Stimulated activated CD8-positive, alpha-beta memory T cell treated with anti-CD3 and anti-CD28 coated beads, Interleukin-4, amount 100 ng/mL, for 48 hours (primary cell): ENCODE results near the gene MTX1.
"Not testable (repeated sequence)": the region's sequence is repeated elsewhere in the genome, so short reads cannot be mapped to it uniquely, and the experiment has no call there.

ENCODE experiments used
- DNase-seq: peaks from one replicate; pipeline ENCODE4 v3.0.0-alpha.2; 2020

The MTX1 gene

DNA sequence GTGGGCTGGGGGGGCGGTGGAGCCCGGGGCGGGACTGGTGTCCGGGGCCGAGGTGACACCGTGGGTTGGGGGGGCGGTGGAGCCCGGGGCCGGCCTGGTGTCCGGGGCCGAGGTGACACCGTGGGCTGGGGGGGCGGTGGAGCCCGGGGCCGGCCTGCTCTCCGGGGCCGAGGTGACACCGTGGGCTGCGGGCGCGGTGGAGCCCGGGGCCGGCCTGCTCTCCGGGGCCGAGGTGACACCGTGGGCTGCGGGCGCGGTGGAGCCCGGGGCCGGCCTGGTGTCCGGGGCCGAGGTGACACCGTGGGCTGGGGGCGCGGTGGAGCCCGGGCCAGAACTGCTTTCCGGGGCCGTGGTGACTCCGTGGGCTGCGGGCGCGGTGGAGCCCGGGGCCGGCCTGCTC is 18.6 kb upstream of the MTX1 start:
- not testable (repeated sequence) for DNase-seq

DNA sequence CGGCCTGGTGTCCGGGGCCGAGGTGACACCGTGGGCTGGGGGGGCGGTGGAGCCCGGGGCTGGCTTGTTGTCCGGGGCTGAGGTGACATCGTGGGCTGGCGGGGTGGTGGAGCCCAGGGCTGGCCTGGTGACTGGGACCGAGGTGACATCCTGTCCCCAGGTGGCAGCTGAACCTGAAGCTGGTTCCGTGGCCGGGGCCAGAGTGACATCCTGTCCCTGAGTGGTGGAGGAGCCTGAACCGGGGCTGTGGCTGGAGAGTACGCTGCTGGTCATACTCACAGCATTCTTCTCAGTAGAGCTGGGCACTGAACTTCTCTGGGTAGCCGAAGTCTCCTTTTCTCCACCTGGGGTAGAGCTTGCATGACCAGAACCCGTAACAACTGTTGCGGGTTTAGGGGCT is 16.6 kb upstream of the MTX1 start:
- no peak for DNase-seq

- no peak for DNase-seq
Observed at GRCh38 chr1:155192346-155193274, 15.9 kb upstream of the MTX1 start.

DNA sequence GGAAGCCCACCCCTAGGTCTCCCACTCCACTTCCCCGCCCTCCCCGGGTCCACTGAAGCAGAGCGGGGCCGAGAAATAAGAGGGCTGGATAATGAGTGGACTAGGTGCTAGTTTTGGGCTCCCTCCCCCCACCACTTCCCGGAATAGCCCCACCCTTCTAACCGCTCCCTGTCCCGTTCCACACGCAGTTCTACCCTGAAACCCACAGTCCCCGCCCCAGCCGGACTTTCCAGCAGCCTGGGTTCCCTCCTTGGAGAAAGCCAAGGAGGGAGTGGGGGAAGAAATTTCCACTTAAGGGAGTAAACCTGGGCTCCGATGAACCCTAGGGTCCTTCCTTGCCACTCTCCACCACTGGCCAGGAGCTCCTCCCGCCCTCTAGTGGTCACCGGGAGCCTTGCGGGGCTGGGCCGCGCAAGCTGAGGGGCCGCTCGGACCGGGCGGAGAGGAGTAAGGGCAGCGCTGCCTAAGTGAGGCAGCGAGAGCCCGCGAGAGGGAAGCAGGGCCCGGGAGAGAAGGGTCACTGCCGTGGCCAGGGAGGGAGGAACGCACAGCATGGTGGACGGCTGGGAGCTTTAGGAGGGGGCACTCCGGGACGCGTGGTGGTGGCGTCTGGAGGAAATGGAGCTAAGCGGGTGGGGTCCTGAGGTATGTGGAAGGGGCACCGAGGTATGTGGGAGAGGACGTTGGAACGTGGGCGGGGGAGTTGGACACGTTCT is 15.1 kb upstream of the MTX1 start:
- peak; percentile 89 for DNase-seq

GRCh38 chr1:155193991-155194240 is 14.6 kb upstream of the MTX1 start:
- DNase-seq, result not testable (repeated sequence)

DNA sequence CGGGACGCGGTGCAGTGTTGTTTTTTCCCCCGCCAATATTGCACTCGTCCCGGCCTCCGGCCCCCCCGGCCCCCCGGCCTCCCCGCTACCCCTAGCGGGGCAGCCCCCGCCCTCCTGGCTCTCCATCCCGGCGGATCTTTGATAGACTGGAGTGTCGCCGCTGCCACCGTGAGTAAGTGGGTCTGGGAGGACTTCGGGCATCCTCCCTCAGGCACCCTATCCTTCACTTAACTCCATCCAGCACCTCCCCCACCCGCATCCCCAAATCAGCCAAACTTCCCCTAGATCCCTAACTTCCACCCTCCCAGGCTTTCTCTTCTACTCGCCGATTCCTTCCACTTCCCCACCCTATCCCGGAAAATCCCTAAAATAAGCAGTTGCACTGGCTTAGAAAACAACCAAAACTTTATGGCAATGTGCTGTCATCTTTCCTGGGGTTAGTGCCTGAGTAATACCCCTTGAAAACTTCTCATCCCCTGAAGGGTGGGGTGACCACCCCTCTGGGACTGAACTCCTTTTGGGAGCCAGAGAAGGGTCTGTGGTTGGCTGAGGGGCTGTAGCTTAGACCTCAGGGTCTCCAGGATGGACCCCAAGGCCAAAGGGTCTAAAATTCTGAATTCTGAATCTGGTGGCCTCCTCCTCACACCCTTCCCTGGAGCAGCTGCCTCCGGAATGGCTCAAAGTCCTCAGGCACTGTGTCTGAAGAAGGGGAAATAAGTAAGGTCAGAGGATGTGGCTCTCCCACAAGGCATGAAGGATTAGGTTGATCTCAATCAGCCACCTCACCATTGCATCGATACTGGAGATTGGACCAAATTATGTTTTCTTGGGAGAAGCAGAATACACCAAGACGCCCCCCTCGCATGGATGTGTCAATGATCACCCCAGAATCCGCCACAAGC is 13.0 kb upstream of the MTX1 start:
- no peak for DNase-seq

DNA sequence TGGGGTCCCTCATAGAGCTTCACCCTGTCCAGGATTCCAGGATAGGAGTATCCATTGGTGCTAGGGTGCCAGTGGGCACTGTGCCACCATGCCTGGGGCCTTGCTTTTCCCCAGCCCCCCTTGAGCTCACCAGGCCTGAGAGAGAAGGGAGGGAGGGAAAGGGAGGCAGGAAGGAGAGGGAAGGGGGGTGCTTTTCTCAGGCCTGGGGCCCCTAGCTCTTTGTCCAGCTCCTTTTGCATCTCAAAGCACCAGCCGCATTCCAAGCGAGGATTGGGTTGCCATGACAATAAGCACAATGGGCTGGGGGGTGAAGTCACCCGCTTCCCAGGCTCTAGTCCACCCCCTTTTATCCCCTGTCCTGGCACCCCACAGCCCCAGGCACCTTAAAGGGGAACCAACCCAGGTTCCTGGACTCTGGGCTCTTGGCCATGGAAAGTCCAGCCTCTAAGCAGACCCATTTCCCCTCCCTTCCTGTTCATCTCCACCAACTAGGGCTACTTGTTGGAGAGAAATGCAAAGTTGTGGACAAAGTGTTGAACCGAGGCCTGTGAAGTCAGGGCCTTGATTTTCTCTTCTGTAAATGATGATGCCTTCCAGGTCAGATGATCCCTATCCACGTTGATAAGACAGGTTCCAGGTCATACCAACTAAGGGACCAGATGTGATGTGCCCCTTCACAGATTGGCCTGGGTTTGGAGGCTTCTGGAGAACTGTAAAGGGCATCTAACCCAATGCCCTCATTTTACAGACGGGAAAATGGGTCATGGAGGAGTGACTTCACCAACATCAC is 12.2 kb upstream of the MTX1 start:
- no peak for DNase-seq

DNA sequence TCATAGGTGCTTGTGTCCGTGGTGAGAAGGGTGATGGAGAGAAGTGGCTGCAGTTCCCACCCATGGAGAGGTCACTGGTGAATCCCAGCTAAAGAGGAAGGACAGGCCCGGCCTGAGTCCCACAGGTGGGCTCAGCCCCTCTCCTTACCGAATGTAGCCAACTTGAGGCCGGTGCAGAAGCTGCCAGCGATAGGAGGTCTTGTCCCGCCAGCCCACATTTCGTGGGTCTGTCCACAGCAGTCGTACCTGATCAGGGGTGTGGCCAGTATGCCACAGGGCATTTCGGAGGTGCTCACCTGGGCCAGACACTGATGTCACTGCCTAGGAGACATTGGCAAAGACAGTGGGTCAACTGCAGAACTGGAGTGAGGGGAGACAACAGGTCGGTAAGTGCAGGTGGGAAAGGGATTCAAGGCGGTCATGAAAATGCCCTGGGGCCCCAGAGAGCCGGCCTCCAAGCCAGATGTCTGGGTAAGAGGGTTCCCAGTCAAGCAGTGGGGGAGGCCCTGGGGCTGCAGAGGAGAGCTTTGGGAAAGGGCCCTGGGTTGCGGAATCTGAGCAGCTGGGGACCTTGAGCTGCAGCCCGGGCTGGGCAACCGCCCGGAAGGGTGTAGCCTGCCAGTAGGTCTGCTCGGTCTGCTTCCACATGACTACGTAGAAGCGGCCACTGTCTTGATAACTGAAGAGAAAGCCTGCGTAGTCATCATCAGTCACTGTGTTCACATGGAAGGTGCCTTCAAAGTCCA is 11.4 kb upstream of the MTX1 start:
- DNase-seq, result no peak

- no peak for DNase-seq
Observed at GRCh38 chr1:155197901-155198546, 10.5 kb upstream of the MTX1 start.

GRCh38 chr1:155198547-155198906 is 10.0 kb upstream of the MTX1 start:
- DNase-seq, result no peak

DNA sequence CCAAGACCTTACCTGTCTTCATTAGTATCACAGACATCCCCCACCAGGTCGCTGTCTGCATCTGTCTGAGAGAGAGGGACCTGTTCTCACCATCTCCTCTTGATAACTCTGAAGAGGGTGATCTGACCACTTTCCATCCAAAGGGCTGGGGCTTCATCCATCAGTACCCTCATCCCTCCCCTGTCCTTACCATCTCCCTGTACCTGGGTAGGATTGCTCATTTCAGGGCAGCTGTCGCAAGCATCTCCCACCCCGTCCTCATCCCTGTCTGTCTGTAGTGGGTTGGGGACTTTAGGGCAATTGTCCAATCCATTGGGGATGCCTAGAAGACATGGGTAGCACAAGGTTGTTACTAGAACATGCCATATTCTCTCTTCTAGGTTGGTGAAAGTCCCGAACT is 8.7 kb upstream of the MTX1 start:
- no peak for DNase-seq

DNA sequence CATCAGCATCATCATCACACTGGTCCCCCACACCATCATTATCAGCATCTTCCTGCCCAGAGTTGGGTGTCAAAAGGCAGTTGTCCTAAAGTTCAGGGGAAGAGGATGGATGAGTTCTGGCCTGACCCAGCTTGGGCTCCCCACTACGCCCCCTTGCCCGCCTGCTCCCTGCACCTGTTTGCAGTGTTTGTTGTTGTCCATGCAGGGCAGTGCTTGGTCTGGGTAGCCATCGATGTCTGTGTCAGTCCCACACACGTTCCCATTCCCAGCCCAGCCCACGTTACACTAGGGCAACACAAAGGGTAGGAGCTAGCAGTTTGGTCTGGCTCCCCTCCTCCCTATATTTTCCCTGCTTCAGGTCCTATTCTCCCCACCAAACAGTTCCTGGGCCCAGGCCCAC is 7.6 kb upstream of the MTX1 start:
- DNase-seq, result no peak

DNA sequence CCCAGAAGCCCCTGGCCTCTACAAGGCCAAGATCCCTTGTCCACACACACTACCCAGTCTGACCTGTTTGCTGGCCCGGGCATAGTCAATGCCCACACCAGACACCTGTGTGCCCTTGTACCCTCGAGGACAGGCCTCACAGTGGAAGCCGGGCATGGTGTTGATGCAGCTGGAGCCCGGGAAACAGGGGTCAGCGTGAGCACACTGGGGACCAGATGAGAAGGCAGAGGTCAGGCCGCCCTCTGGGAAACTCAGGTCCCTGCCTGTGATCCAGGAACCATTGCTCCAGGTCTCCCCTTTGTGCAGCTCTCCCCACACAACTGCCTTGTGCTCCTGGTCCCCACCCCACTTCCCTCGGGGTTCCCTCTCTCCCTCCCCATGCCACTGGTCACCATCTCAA is 6.3 kb upstream of the MTX1 start:
- no peak for DNase-seq

DNA sequence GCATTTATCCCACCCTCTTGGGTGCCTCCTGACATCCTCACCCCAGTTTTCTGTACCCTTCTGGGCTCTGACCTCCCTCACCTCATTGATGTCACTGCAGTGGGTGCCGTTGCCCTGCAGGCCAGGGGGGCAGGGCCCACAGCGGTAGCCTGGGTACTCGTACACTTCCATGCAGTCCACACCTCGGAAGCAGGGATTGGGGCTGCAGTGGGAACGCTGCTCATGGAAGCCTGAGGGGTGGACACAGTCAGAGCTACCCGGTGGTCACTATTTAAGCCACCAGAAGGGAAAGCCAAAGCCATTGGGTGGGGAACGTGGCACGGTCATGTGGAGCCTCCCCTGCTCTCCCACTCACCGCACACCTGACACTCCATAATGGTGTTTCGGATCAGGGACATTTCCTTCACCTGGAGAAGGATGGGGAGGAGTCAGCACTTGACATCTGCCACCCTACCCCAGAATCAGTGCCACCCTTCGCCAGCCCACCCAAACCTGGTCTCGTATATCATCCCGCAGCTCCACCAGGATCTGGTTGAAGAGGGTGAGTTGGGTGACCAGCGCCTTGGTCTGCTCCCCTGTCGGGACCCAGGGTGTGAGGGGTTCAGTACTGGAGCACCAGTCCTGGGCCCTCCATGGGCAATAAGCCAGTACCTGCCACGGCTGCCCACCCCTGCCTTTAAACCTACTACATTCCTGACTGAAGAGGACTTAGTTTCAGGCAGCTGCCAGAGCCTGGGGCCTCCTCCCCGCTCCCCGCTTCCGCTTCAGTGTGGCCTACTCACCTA is 5.6 kb upstream of the MTX1 start:
- DNase-seq, result no peak

DNA sequence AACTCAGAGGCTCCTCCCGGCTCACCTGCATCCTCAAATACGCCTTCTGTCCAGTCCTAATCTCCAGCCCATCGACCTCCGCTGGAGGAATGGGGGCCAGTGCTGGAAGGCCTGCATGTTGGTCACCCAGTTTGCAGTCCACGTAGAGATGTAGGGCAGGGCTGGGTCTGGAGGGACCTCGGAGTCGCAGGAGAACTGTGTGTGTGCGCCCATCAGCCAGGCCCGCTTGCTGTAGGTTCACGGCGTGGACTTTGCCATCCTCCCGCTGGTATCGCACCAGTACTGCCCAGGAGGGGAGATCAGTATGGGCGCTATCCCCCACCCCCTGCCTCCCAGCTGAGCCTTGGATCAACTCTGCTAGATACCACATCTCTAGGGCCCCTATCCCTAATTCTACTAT is 3.5 kb upstream of the MTX1 start:
- DNase-seq, result no peak

DNA sequence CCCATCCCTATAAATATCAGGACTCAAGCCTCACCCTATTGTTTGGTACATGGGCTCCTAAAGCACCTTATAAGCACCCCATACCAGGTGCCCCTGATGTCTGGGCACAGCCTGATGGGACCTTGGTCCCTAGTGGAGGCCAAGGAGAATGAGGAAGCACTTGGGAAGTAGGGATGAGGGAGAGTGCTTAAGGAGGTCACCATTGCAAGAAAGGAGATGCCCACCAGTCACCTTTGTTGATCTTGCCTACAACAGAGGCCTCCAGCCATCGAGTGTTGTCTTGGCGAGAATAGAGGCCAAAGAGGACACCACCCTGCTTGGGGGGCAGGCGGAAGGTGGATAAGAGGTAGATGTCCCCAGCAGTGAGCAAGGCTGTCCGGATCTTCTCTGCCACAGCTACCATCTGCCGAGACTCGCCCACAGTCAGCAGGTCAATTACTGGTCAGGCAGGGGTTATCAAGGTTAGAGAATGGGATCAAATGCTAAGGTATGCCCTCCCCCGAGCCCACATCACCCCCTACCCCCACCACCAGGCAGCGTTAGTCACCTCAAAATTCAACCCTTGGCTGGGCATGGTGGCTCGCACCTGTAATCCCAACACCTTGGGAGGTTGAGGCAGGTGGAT is 2.4 kb upstream of the MTX1 start:
- DNase-seq, result no peak

GRCh38 chr1:155206891-155207805 is 1.3 kb upstream of the MTX1 start:
- peak; percentile 97 for DNase-seq

- DNase-seq, result no peak
Observed at GRCh38 chr1:155207806-155208540, 522 bp upstream of the MTX1 start, which contains the start of gene THBS3. Gene THBS3 (minus strand): TSS chr1:155207897. CDS start chr1:155207876, 21 bp downstream.
